HL-60 (cell line): ENCODE measurements around the gene MAPK11.

Experiments
- DNase-seq, 2 experiments: peaks; one replicate each; pipeline ENCODE4 v3.0.0-alpha.2; 2010 to 2020; ENCODE audit warnings: low read depth in 1 of 2, low spot score in 1 of 2
- H3K27ac ChIP-seq: fragments of 250-450 bp; sonication (Bioruptor Pico); replicated peaks from 2 replicates; pipeline ENCODE4 v1.5.1; 2020; ENCODE audit warnings: mild to moderate bottlenecking, moderate library complexity
- H3K27me3 ChIP-seq: fragments of 250-450 bp; sonication (Bioruptor Pico); 2 replicates; pipeline ENCODE4 v1.5.1; 2021; ENCODE audit warnings: mild to moderate bottlenecking, moderate library complexity; ENCODE audit not compliant: insufficient read depth, poor library complexity, severe bottlenecking
- H3K4me3 ChIP-seq: replicated peaks from 2 replicates; pipeline ENCODE4 v1.5.1; 2011; ENCODE audit warnings: mild to moderate bottlenecking, control low read depth, low read length; ENCODE audit not compliant: insufficient read depth
- GABPA ChIP-seq: IDR thresholded peaks from 2 replicates; pipeline ENCODE4 v1.6.1; 2012; ENCODE audit warnings: low read depth
- POLR2AphosphoS5 ChIP-seq: IDR thresholded peaks from 2 replicates; pipeline ENCODE4 v1.6.1; 2012; ENCODE audit warnings: low read depth
- SPI1 ChIP-seq: IDR thresholded peaks from 2 replicates; pipeline ENCODE4 v1.6.1; 2012; ENCODE audit warnings: low read depth, mild to moderate bottlenecking, borderline replicate concordance
- TF ChIP-seq, protein P1 (sequence below): IDR thresholded peaks from 2 replicates; pipeline ENCODE4 v1.6.1; 2012; ENCODE audit warnings: low read depth; ENCODE audit not compliant: insufficient replicate concordance
- TF ChIP-seq, protein P2 (sequence below): IDR thresholded peaks from one replicate; pipeline ENCODE4 v1.5.1; 2011; ENCODE audit warnings: low read length, control low read depth, inconsistent platforms; ENCODE audit not compliant: insufficient read depth

MAPK11 gene

DNA sequence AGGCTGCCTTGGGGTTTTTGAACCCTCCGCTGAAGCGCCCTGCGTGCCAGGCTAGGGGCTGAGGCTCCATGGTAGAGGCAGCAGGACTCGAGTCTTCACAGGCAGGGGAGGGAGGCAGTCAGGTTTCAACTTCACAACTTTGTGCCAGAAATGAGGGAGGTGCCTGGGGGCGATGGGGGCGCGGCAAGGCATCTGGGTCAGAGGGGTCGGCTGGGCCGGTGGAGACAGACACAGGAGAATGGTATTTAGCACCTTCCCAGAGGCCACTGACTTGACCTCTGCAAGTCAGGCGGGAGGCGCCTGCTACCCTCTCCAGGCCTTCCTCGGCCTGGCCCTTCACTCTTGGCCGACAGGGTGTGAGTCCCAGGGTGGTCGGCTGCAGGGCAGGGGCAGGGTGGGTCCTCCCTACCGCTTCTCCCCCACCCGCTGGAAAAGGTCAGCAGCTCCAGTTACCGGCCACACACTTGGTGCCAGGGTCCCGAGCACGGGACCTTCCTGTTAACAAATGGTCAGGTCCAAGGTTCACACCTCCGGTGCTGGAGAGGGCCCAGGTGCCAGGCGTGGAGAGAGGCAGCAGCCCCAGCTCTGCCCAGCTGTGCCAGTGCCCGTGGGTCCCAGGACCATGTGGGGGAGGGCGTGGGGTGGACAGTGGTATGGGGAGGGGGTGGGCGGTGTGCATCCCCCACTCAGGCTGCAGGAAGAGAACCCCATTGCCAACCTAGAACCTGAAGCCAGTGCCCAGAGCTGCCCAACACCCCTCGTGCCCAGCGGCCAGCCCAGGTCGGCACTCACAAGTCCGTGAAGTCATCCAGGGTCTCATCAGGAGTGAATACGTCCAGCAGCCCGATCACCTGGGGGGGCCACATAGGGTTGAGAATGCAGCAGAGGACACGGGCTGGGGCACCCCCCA is 12.5 kb downstream of the MAPK11 start:
- H3K4me3 ChIP-seq: no peak overlapping the region
- no peak overlapping the region for H3K27ac ChIP-seq
- no peaks in the 10 kb centered on the region for H3K27me3 ChIP-seq
- TF ChIP-seq, protein P1, sequence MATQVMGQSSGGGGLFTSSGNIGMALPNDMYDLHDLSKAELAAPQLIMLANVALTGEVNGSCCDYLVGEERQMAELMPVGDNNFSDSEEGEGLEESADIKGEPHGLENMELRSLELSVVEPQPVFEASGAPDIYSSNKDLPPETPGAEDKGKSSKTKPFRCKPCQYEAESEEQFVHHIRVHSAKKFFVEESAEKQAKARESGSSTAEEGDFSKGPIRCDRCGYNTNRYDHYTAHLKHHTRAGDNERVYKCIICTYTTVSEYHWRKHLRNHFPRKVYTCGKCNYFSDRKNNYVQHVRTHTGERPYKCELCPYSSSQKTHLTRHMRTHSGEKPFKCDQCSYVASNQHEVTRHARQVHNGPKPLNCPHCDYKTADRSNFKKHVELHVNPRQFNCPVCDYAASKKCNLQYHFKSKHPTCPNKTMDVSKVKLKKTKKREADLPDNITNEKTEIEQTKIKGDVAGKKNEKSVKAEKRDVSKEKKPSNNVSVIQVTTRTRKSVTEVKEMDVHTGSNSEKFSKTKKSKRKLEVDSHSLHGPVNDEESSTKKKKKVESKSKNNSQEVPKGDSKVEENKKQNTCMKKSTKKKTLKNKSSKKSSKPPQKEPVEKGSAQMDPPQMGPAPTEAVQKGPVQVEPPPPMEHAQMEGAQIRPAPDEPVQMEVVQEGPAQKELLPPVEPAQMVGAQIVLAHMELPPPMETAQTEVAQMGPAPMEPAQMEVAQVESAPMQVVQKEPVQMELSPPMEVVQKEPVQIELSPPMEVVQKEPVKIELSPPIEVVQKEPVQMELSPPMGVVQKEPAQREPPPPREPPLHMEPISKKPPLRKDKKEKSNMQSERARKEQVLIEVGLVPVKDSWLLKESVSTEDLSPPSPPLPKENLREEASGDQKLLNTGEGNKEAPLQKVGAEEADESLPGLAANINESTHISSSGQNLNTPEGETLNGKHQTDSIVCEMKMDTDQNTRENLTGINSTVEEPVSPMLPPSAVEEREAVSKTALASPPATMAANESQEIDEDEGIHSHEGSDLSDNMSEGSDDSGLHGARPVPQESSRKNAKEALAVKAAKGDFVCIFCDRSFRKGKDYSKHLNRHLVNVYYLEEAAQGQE: no peak
- TF ChIP-seq POLR2AphosphoS5: no peak; the same call in 1 of the 2 replicates
- no peak for TF ChIP-seq SPI1
- TF ChIP-seq, protein P2, sequence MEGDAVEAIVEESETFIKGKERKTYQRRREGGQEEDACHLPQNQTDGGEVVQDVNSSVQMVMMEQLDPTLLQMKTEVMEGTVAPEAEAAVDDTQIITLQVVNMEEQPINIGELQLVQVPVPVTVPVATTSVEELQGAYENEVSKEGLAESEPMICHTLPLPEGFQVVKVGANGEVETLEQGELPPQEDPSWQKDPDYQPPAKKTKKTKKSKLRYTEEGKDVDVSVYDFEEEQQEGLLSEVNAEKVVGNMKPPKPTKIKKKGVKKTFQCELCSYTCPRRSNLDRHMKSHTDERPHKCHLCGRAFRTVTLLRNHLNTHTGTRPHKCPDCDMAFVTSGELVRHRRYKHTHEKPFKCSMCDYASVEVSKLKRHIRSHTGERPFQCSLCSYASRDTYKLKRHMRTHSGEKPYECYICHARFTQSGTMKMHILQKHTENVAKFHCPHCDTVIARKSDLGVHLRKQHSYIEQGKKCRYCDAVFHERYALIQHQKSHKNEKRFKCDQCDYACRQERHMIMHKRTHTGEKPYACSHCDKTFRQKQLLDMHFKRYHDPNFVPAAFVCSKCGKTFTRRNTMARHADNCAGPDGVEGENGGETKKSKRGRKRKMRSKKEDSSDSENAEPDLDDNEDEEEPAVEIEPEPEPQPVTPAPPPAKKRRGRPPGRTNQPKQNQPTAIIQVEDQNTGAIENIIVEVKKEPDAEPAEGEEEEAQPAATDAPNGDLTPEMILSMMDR: no peak
- TF ChIP-seq GABPA: no peak
- DNase-seq: no peak

DNA sequence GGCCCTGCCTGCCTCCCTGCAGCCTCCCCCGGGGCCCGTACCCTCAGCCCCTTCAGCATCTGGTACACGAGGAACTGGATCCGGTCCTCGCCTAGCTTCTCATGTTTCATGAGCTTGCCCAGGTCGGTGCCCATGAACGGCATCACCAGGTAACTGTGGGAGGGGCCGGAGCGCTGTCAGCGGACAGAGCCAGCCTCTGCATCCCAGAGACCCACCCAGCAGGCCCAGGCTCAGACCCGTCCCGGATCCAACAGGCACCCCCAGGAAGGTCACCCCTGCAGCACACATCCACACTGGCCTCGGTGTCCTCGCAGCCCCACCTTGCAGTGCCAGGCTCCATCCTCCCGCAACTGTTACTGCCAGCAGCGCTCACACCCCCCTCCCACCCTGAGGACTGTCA is 13.1 kb downstream of the MAPK11 start:
- TF ChIP-seq, protein P2: no peak
- TF ChIP-seq, protein P1: no peak
- TF ChIP-seq POLR2AphosphoS5: 0 out of 2 replicates have a peak, but pooled peaks have one; percentile 2
- H3K27ac ChIP-seq: no peak overlapping the region

DNA sequence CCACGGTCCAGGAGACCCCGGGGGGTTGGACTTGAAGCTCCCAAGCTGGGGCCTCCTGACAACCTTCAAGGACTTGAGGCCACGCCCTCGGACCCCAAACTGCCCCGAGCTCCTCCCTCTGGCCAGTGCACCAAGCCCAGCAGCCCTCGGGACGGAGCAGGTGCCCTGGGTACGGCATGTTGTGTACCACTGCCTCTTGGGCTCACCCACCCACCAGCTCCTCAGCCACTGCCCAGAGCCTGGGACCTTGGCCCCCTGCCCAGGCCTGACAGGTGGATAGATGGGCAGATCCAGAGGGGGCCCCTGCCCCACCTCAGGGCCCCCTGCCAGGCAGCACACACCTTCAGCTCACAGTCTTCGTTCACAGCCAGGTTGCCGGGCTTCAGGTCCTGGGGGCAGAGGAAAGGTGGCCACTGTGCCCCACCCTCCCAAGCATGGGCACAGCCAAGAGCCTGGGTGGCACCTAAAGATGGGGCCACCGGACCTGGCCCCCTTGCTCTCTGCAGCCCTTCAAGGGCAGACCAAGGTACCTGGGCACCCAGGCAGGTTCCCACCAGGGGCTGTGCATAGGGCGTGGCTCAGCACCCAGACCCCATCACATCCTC is 13.8 kb downstream of the MAPK11 start:
- TF ChIP-seq GABPA (no peak), POLR2AphosphoS5 (no peak), SPI1 (no peak)
- TF ChIP-seq, protein P1: no peak
- TF ChIP-seq, protein P2: no peak
- DNase-seq: no peak
- H3K4me3 ChIP-seq: no peak overlapping the region
- H3K27me3 ChIP-seq: no peaks in the 10 kb centered on the region
- no peak overlapping the region for H3K27ac ChIP-seq

More for the DNA sequence above, 13.1 kb downstream of the MAPK11 start:
- DNase-seq: no peak
- H3K4me3 ChIP-seq: no peak overlapping the region
- no peaks in the 10 kb centered on the region for H3K27me3 ChIP-seq
